ENCODE data around the gene INSR.
"Not testable (repeated sequence)": the region's sequence is repeated elsewhere in the genome, so short reads cannot be mapped to it uniquely, and the experiment has no call there.

INSR gene

DNA sequence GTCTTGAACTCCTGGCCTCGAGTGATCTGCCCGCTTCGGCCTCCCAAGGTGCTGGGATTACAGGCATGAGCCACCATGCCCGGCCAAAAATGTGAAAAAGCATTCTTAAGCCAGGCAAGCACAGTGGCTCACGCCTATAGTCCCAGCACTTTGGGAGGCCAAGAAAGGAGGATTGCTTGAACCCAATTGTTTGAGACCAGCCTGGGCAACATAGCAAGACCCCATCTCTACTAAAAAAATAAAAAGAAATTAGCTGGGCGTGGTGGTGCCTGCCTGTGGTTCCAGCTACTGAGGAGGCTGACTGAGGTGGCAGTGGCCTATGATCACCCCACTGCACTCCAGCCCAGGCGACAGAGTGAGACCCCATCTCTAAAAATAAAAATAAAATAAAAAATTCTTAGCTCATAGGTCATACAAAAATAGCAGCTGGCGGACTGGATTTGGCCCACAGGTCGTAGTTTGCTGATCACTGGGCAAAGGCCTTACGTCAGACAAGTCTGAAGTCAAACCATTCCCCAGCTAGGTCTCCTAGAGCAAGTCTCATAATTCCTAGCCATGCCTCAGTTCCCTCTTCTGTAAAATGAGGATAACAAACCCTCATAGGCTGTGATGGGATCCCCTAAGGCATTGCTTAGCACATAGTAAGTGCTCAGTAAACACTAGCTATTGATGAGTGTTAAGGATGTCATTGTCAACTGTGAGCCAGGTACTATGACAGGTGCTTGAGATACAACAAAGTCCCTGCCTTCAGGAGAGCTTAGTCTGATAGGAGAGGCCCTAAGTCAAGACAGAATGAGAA, 36.0 kb downstream of the INSR start:
- no peak for DNase-seq (ENCODE audit: low spot score)

- DNase-seq (ENCODE audit: low spot score), result no peak
Observed at GRCh38 chr19:7257148-7258040, 36.8 kb downstream of the INSR start.

DNA sequence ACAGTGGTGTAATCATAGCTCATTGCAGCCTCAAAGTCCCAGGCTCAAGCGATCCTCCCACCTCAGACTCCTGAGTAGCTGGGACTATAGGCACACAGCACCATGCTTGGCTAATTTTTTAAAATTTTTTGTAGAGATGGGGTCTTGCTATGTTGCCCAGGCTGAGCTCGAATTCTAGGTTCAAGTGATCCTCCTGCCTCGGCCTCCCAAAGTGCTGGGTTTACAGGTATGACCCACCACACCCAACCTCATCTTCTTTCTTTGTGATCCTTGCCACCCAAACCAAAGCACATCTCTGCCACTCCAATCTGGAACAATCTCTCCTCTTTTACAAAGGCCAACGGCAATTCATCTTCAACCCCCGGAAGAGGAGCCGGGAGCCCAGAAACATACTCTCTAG, 38.6 kb downstream of the INSR start:
- DNase-seq (ENCODE audit: low spot score), result no peak

DNA sequence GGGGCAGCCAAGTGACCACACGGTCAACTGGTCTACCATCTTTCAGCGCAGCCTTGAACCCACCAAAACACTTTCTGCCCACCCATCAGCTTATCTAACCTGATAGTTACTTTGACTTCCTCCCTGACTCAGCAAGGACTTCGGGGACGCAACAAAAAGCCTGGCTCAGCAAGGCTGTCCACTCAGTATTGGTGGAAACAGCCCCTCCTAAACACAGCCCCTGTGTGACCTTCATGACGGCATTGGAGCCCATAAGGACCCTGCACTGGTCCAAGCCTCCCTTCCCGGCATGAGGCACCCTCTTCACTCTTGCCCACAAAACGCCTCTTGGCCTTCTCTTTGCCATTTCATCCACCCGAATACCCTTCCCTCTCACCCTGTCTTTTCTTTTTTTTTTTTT, 39.1 kb downstream of the INSR start:
- DNase-seq (ENCODE audit: low spot score), result no peak

- DNase-seq (ENCODE audit: low spot score), result no peak
Observed at GRCh38 chr19:7254590-7254989, 39.6 kb downstream of the INSR start.

- DNase-seq (ENCODE audit: low spot score), result no peak
Observed at GRCh38 chr19:7252364-7252763, 41.9 kb downstream of the INSR start.

GRCh38 chr19:7251494-7251893, 42.7 kb downstream of the INSR start:
- DNase-seq (ENCODE audit: low spot score), result no peak

DNA sequence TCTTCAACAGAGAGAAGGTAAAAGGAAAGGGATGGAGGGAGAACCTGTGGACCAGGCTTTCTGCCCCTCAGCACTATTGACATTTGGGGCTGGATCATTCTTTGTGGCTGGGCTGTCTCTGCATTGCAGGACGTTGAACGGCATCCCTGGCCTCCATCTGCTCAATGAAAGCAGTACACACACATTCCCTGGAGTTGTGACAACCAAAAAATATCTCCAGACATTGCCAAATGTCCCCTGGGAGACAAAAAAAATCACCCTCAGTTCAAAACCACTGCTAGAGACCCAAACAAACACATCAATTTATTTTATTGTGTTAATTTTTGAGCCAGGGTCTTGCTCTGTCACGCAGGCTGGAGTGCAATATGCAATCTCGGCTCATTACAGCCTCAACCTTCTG, 43.3 kb downstream of the INSR start:
- DNase-seq (ENCODE audit: low spot score), result no peak

DNA sequence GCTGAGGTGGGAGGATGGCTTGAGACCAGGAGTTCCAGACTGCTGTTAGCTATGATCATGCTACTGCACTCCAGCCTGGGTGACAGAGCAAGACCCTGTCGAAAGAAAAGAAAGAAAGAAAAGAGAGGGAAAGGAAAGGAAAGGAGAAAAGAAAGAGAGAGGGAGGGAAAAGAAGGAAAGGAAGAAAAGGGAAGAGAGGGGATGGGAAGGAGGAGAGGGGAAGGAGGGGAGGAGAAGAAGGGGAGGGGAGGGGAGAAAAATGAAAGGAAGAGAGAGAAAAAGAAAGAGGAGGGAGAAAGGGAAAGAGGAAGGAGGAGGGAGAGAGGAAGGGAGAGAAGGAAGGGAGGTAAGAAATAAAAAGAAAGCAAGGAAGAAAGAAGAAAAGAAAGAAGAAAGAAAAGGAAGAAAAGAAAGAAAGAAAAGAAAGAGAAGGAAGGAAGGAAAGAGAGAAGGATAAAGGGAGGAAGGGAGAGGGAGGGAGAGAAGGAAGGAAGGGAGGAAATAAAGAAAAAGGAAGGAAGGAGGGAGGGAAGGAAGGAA, 44.1 kb downstream of the INSR start:
- no peak for DNase-seq (ENCODE audit: low spot score)

GRCh38 chr19:7247155-7247554, 47.1 kb downstream of the INSR start:
- no peak for DNase-seq (ENCODE audit: low spot score)

DNA sequence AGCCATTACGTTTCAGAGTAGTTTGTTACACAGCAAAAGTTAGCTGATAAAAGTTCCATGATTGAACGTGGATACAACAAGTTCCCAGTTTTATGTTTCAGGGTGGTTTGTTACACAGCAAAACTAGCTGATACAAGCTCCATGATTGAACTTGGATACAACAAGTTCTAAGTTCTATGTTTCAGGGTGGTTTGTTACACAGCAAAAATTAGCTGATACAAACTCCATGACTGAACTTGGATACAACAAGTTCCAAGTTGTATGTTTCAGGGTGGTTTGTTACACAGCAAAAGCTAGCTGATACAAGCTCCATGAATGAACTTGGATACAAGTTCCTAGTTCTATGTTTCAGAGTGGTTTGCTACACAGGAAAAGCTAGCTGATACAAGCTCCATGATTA, 47.6 kb downstream of the INSR start:
- DNase-seq (ENCODE audit: low spot score), result no peak

- peak; percentile 90 for DNase-seq (ENCODE audit: low spot score)
Observed at GRCh38 chr19:7242601-7243258, 51.5 kb downstream of the INSR start.

DNA sequence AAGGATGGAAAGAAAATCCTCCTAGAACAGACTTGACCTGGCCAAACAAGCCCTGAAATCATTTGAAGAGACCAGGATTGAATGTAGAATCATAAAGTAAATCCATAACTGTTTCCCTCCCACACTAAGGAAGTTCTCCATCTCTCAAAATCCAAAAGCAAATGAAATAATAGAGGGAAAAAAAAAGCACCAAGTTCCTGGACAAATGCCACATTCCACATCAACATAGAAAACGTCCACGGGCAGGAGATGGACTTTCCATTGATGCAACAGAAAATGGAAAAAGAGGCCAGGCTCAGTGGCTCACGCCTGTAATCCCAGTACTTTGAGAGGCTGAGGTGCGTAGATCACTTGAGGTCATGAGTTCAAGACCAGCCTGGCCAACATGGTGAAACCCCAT, 56.2 kb downstream of the INSR start:
- no peak for DNase-seq (ENCODE audit: low spot score)

GRCh38 chr19:7236153-7236552, 58.1 kb downstream of the INSR start:
- no peak for DNase-seq (ENCODE audit: low spot score)

DNA sequence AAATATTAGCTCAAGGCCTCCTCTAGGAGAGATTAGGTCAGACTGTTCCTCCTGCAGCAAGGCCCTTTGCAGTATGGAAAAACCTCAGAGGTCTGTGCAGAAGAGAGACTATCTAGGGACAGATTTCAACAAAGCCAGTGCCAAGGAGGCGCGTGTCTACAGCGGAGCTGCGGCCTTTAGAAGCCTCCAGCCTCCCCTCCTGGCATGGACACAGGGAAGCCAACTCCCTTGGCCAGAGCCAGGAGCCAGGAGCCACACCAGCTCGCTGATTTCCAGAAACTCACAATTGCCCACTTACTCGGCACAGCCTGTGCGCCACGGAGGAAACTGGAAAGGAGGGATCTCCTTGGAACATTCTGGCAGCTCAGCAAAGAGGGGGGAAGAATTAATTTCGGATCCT, 63.4 kb downstream of the INSR start:
- no peak for DNase-seq (ENCODE audit: low spot score)

DNA sequence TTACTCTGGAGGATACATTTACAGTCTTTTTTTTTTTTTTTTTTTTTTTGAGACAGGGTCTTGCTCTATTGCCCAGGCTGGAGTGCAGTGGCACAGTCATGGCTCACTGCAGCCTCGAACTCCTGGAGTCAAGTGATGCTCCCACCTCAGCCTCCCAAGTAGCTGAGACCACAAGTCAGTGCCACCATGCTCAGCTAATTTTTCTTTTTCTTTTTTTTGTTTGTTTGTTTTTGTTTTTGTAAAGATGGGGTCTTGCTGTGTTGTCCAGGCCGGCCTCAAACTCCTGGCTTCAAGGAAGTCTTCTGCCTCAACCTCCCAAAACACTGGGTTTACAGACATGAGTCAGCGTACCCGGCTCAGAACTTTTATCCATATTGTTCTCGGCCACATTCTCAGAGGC, 64.5 kb downstream of the INSR start:
- DNase-seq (ENCODE audit: low spot score), result no peak

- no peak for DNase-seq (ENCODE audit: low spot score)
Observed at GRCh38 chr19:7228935-7229541, 65.2 kb downstream of the INSR start.

GRCh38 chr19:7227735-7228134, 66.5 kb downstream of the INSR start:
- no peak for DNase-seq (ENCODE audit: low spot score)

- DNase-seq (ENCODE audit: low spot score), result not testable (repeated sequence)
Observed at GRCh38 chr19:7227149-7227548, 67.1 kb downstream of the INSR start.

- DNase-seq (ENCODE audit: low spot score), result no peak
Observed at GRCh38 chr19:7226739-7227138, 67.5 kb downstream of the INSR start.

DNA sequence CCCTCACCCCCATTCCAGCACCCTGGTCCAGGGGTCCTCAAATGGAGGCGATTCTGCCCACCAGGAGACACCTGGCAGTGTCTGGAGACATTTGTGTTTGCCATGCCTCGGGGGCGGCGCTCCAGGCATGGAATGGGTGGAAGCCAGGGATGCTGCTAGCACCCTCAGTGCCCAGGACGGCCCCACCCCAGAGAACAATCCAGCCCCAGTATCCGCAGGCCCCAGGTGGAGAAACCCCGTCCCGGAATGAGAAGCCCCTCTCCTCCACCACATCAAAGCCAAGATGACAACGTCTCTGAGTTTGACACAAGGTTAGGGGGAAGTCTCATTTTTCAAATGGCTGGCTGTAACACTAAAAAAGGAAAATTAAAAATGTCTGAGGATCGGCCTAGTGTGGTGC, 68.5 kb downstream of the INSR start:
- no peak for DNase-seq (ENCODE audit: low spot score)

DNA sequence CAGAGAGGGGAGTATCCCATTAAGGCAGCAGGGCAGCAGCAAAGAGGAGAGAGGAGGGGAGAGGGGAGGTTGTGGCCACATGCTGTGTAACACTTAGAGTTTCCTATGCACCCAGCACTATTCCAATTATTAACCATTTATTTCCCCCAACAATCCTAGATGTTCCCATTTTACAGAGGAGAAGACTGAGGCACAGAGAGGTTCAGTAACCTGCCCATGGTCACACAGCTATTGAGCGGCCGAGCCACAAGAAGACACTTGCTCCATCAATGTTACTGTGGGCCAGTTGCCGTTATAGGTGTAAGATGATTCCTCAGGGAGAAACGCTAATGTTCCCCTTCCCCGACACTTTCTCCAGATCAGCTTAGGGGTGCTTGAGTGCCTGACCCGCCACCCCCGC, 69.2 kb downstream of the INSR start:
- DNase-seq (ENCODE audit: low spot score), result no peak

Data from NAMALWA (cell line).